Vagina (tissue), 2 donors: Measurements from ENCODE around the gene NOTCH1. TPM values are rescaled to one million over a fixed set of nuclear protein-coding genes. Genes with fewer than 3 reads are reported as not detected.

ENCODE experiments used
- DNase-seq, 2 donors: peaks; one replicate each; pipeline ENCODE4 v3.0.0-alpha.2; 2017; ENCODE audit errors: extremely low spot score in 2 of 2
- H3K27ac ChIP-seq: fragments of 200-600 bp; sonication (generic); one replicate; pipeline ENCODE4 v1.5.1; 2019
- H3K27me3 ChIP-seq: fragments of 200-600 bp; sonication (generic); one replicate; pipeline ENCODE4 v1.5.1; 2019
- H3K36me3 ChIP-seq, 2 donors: fragments of 200-600 bp; sonication (generic); one replicate each; pipeline ENCODE4 v1.5.1; 2017 to 2019
- H3K4me1 ChIP-seq: fragments of 200-600 bp; sonication (generic); one replicate; pipeline ENCODE4 v1.5.1; 2019
- H3K4me3 ChIP-seq, 2 donors: fragments of 200-600 bp; sonication (generic); 1 replicate in 1 of 2; 2 replicates in 1 of 2; pipeline ENCODE4 v1.5.1; 2016 to 2019
- H3K9me3 ChIP-seq: fragments of 200-600 bp; sonication (generic); one replicate; pipeline ENCODE4 v1.5.1; 2019
- CTCF ChIP-seq, 3 experiments: fragments of 450-650 bp in 2 of 3; fragments of 200-600 bp in 1 of 3; sonication (generic) in 1 of 3; IDR thresholded peaks; one replicate each; pipeline ENCODE4 v1.5.1; 2017 to 2019; ENCODE audit warnings: antibody characterized with exemption in 3 of 3, mild to moderate bottlenecking in 2 of 3, moderate library complexity in 2 of 3
- POLR2A ChIP-seq, 2 donors: fragments of 450-650 bp; IDR thresholded peaks; one replicate each; pipeline ENCODE4 v1.6.1; 2017; ENCODE audit warnings: antibody characterized with exemption in 2 of 2, mild to moderate bottlenecking in 2 of 2, moderate library complexity in 2 of 2
- POLR2AphosphoS5 ChIP-seq, 2 donors: sonication (generic); formaldehyde crosslinking; IDR thresholded peaks; one replicate each; pipeline ENCODE4 v1.9.0; 2017; ENCODE audit warnings: antibody characterized with exemption in 2 of 2, mild to moderate bottlenecking in 2 of 2, low read depth in 1 of 2; ENCODE audit not compliant: insufficient read depth in 1 of 2
- intact Hi-C: fragments of 100-400 bp; cut with DNase I; formaldehyde crosslinking; loops from one replicate; pipeline ENCODE4 v1.15.1; 2023
- total RNA-seq: library from RNA; depleted of rRNA; stranded (reverse); fragments of >200 nt; gene quantifications from one replicate; pipeline ENCODE4 v1.2.3, GENCODE V29; 2016

The NOTCH1 gene
- 67.0 TPM for total RNA-seq

DNA sequence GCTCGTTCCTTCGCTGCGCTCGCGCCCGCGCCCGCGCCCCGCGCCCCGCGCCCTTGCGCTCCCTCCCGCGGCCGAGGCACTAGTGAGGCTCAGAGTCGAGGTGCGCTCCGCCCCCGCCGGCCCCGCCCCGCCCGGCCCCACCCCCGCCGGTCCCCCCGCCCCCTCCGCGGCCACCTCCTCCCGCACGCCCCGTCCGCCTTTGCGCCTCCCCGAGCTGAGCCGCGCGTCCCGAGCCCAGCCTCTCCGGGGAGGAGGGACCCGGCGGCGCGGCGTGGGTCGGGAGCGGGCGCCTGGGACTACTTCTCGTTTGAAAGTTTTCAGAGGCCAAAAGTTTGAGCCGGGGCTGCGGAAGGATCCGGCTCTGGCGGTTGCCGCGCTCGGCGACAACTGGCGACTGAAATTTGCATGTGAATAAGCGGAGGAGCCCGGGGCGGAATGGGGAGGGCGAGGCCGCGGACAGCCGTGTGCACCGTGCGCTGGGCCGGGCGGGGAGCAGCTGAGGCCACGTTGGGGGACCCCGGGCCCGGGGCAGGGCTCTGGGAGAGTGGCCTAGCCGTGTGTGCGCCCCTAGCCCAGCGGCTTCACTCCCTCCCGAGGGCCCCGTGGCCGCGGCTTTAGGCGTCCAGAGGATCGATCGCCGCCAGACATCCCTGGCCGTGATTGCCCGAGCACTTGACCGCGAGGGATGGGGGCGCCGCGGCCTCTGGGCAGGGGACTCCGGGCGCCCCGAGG lies at the start of gene NOTCH1:
Gene NOTCH1, minus strand, starts transcription at position 84 of the 732 bp plus-strand sequence. CDS start 262 bp downstream, outside the sequence.
- H3K36me3 ChIP-seq: peaks cover 0 to 9% of the 10 kb centered on the region in 2 donors
- peaks cover 81% of the 10 kb centered on the region for H3K4me1 ChIP-seq
- intact Hi-C loops: loop anchor here (10.0 kb wide), 1 partner anchor 51 kb away; no protein-coding TSS in a partner anchor
- DNase-seq: no peak
- peak within 1 kb of the TSS; percentile 98 for H3K27ac ChIP-seq
- TF ChIP-seq CTCF (IDR thresholded peaks at IDR 0.05): no peak
- TF ChIP-seq POLR2AphosphoS5 (IDR thresholded peaks at IDR 0.05; ENCODE audit: insufficient read depth in 1 of 2, low read depth in 1 of 2): peak; percentile 51 to 96
- TF ChIP-seq POLR2A (IDR thresholded peaks at IDR 0.05): peak in 1 of 2 donors; percentile 85
- H3K4me3 ChIP-seq: peak within 1 kb of the TSS; percentile 73 to 99
- H3K27me3 ChIP-seq: no peaks in the 10 kb centered on the region
- H3K9me3 ChIP-seq: no peaks in the 10 kb centered on the region

DNA sequence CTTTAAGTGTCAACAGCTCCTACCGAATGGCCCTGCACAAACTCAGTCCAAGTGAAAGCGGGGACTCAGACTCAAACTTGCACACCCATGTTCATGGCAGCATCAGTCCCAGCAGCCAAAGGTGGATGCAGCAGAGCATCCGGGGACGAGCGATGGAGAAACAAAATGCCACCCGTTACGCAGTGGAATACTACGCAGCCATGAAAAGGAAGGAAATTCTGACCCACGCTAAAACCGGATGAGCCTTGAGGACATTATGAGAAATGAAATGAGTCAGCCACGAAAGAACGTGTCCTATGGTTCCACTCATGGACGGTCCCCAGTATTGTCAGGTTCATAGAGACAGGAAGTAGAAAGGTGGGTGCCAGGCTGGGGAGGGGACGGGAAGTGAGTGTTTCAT lies 48.6 kb upstream of the NOTCH1 start:
- TF ChIP-seq CTCF (IDR thresholded peaks at IDR 0.05) (no peak), POLR2AphosphoS5 (IDR thresholded peaks at IDR 0.05; ENCODE audit: insufficient read depth in 1 of 2, low read depth in 1 of 2) (no peak), POLR2A (IDR thresholded peaks at IDR 0.05) (no peak)
- intact Hi-C loops: no loop called here
- Histone ChIP-seq H3K4me3 (no peak overlapping the region), H3K9me3 (no peaks in the 10 kb centered on the region), H3K4me1 (peaks cover 25% of the 10 kb centered on the region), H3K36me3 (no peaks in the 10 kb centered on the region), H3K27me3 (no peaks in the 10 kb centered on the region), H3K27ac (no peak overlapping the region)
- DNase-seq: no peak

DNA sequence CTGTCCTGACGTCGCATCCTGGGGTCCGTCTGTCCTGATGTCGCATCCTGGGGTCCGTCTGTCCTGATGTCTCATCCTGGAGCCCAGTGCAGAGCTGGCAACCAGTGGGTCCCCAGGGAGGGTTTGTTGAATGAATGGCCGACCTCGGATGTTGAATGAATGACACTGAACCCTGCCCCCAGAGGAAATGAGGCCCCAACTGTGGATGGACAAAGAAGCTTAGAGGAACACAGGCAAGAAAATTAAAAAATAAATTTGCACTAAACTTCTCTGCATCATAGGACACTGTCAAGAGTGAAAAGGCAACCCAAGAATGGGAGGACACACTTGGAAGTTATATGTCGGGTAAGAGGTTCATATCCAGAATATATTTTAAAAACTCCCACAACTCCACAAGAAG lies 47.7 kb upstream of the NOTCH1 start:
- H3K9me3 ChIP-seq: no peaks in the 10 kb centered on the region
- H3K4me1 ChIP-seq: peaks cover 23% of the 10 kb centered on the region
- intact Hi-C loops: no loop called here
- H3K27ac ChIP-seq: no peak overlapping the region
- TF ChIP-seq CTCF (IDR thresholded peaks at IDR 0.05): no peak
- H3K36me3 ChIP-seq: no peaks in the 10 kb centered on the region
- DNase-seq: no peak
- no peaks in the 10 kb centered on the region for H3K27me3 ChIP-seq
- no peak overlapping the region for H3K4me3 ChIP-seq

- H3K27me3 ChIP-seq: no peaks in the 10 kb centered on the region
Measured at GRCh38 chr9:136592666-136593065, 46.8 kb upstream of the NOTCH1 start.

More at GRCh38 chr9:136592666-136593065, 46.8 kb upstream of the NOTCH1 start:
- Histone ChIP-seq H3K4me1 (peaks cover 32% of the 10 kb centered on the region), H3K27ac (no peak overlapping the region), H3K36me3 (no peaks in the 10 kb centered on the region), H3K9me3 (no peaks in the 10 kb centered on the region), H3K4me3 (no peak overlapping the region)
- intact Hi-C loops: no loop called here
- TF ChIP-seq POLR2AphosphoS5 (IDR thresholded peaks at IDR 0.05; ENCODE audit: insufficient read depth in 1 of 2, low read depth in 1 of 2) (no peak), POLR2A (IDR thresholded peaks at IDR 0.05) (no peak), CTCF (IDR thresholded peaks at IDR 0.05) (no peak)
- no peak for DNase-seq
